ENCODE data around the gene PIWIL4. TPM values are rescaled to one million over a fixed set of nuclear protein-coding genes. Genes with fewer than 3 reads are reported as not detected.
"Not testable (repeated sequence)": the region's sequence is repeated elsewhere in the genome, so short reads cannot be mapped to it uniquely, and the experiment has no call there.

The PIWIL4 gene
- total RNA-seq, 1 experiment from 2014 or later = 0.15 TPM

DNA sequence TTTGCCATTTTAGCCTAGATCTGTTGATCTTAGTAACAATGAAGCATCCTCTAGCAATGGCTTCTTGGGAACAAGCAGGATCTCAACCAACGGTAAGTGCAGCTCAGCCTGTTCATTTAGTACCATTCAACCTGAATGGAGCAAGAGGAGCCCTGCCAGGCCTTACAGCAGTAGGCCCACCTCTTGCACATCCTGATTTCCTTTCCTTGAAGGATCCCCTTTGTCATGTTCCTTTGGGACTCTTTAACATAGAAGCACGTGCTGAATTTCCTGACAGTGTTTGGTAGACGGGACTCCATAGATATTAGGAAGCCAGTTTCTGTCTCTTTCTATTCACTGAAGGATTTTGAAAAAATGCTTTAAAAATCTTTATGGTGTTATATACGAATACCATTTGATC lies 1.5 kb downstream of the PIWIL4 start:
- Histone ChIP-seq H3K27me3 (ENCODE audit: low read length) (no peaks in the 10 kb centered on the region), H3K9ac (ENCODE audit: low read length) (no peak overlapping the region), H3K79me2 (ENCODE audit: low read length) (no peaks in the 10 kb centered on the region), H4K20me1 (ENCODE audit: low read length) (no peaks in the 10 kb centered on the region), H3F3A (ENCODE audit: low read length, unreplicated experiment) (no peaks in the 10 kb centered on the region), H3K4me1 (ENCODE audit: insufficient read depth, low read length) (peaks cover 4% of the 10 kb centered on the region; the same call in 1 of the 2 replicates), H3K4me2 (ENCODE audit: low read length) (no peak overlapping the region), H3K9me3 (ENCODE audit: low read length) (no peaks in the 10 kb centered on the region), H3K9me2 (replicated peaks; ENCODE audit: low read length) (no peaks in the 10 kb centered on the region), H3K27ac (ENCODE audit: low read length) (no peak overlapping the region), H3K36me3 (ENCODE audit: low read depth, low read length) (no peaks in the 10 kb centered on the region), H3K4me3 (ENCODE audit: low read length) (no peak overlapping the region), H2AFZ (ENCODE audit: low read length) (no peak overlapping the region)
- ATAC-seq (no peak), DNase-seq (no peak)
- intact Hi-C loops (cut with micrococcal nuclease) = no loop called here
- POLR2A ChIA-PET (ENCODE audit: unreplicated experiment) = no interaction called here
- no TSS peak for BruUV-seq (replicated peaks)
- CTCF ChIA-PET = no interaction called here
- TF ChIP-seq, protein P1, sequence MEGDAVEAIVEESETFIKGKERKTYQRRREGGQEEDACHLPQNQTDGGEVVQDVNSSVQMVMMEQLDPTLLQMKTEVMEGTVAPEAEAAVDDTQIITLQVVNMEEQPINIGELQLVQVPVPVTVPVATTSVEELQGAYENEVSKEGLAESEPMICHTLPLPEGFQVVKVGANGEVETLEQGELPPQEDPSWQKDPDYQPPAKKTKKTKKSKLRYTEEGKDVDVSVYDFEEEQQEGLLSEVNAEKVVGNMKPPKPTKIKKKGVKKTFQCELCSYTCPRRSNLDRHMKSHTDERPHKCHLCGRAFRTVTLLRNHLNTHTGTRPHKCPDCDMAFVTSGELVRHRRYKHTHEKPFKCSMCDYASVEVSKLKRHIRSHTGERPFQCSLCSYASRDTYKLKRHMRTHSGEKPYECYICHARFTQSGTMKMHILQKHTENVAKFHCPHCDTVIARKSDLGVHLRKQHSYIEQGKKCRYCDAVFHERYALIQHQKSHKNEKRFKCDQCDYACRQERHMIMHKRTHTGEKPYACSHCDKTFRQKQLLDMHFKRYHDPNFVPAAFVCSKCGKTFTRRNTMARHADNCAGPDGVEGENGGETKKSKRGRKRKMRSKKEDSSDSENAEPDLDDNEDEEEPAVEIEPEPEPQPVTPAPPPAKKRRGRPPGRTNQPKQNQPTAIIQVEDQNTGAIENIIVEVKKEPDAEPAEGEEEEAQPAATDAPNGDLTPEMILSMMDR (conservative IDR thresholded peaks at IDR 0.05; ENCODE audit: low read depth, low read length) = no peak
- TF ChIP-seq EZH2 (IDR thresholded peaks at IDR 0.05; ENCODE audit: low read length, unreplicated experiment) (no peak), EZH2phosphoT487 (IDR thresholded peaks at IDR 0.05; ENCODE audit: borderline replicate concordance, low read length) (no peak)

DNA sequence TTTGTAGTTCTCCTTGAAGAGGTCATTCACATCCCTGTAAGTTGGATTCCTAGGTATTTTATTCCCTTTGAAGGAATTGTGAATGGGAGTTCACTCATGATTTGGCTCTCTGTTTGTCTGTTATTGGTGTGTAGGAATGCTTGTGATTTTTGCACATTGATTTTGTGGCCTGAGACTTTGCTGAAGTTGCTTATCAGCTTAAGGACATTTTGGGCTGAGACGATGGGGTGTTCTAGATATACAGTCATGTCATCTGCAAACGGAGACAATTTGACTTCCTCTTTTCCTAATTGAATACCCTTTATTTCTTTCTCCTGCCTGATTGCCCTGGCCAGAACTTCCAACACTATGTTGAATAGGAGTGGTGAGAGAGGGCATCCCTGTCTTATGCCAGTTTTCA lies 5.8 kb downstream of the PIWIL4 start:
- H2AFZ ChIP-seq (ENCODE audit: low read length); H3F3A ChIP-seq (ENCODE audit: low read length, unreplicated experiment); DNase-seq; BruUV-seq (replicated peaks); H3K36me3 ChIP-seq (ENCODE audit: low read depth, low read length); H4K20me1 ChIP-seq (ENCODE audit: low read length); H3K4me1 ChIP-seq (ENCODE audit: insufficient read depth, low read length); ATAC-seq; H3K4me3 ChIP-seq (ENCODE audit: low read length); H3K4me2 ChIP-seq (ENCODE audit: low read length); H3K9me2 ChIP-seq (replicated peaks; ENCODE audit: low read length); POLR2A ChIA-PET (ENCODE audit: unreplicated experiment); intact Hi-C loops (cut with micrococcal nuclease); H3K9me3 ChIP-seq (ENCODE audit: low read length); H3K9ac ChIP-seq (ENCODE audit: low read length); H3K27me3 ChIP-seq (ENCODE audit: low read length); H3K79me2 ChIP-seq (ENCODE audit: low read length); H3K27ac ChIP-seq (ENCODE audit: low read length); CTCF ChIA-PET: not testable (repeated sequence)

DNA sequence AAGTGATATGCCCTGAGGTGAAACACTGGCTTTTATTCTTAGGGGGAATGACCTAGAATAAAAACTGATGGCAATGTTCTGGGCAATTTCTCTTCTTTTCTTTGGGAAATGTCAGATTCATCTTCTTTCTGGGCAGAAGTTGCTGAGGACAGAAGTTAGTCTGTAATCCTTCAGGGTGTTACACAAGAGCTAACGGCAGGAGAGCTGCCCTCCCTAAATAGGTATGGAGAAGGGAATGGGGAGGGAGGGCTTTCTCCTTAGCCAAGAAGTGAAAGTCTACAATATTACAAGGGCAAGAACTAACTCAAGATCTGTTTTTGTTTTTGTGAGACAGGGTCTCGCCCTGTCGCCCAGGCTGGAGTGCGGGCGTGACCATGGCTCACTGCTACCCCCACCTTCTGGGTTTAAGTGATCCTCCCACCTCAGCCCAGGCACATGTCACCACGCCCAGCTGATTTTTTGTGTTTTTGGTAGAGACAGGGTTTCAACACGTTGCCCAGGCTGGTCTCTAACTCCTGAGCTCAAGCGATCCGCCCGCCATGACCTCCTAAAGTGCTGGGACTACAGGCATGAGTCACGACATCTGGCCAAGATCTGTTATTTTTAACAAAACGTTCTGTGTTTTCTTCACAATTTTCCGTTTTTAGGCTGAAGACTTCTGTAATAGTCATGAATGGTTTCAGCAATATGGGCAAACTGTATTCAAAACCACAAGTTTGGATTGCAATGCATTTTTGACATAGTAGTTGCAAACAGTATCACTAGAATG lies 7.2 kb downstream of the PIWIL4 start:
- no peak for DNase-seq
- H3K4me2 ChIP-seq (ENCODE audit: low read length) = no peak overlapping the region
- H3K27ac ChIP-seq (ENCODE audit: low read length) = no peak overlapping the region
- H3K36me3 ChIP-seq (ENCODE audit: low read depth, low read length) = no peaks in the 10 kb centered on the region
- intact Hi-C loops (cut with micrococcal nuclease) = no loop called here
- no peaks in the 10 kb centered on the region for H4K20me1 ChIP-seq (ENCODE audit: low read length)
- POLR2A ChIA-PET (ENCODE audit: unreplicated experiment) = no interaction called here
- no peaks in the 10 kb centered on the region for H3K79me2 ChIP-seq (ENCODE audit: low read length)
- H3K9me2 ChIP-seq (replicated peaks; ENCODE audit: low read length) = no peaks in the 10 kb centered on the region
- H3K4me1 ChIP-seq (ENCODE audit: insufficient read depth, low read length) = no peaks in the 10 kb centered on the region
- no peak for ATAC-seq
- no peaks in the 10 kb centered on the region for H3F3A ChIP-seq (ENCODE audit: low read length, unreplicated experiment)
- H3K9ac ChIP-seq (ENCODE audit: low read length) = no peak overlapping the region
- no peaks in the 10 kb centered on the region for H3K9me3 ChIP-seq (ENCODE audit: low read length)
- BruUV-seq (replicated peaks) = no TSS peak
- TF ChIP-seq EZH2 (IDR thresholded peaks at IDR 0.05; ENCODE audit: low read length, unreplicated experiment) (no peak), EZH2phosphoT487 (IDR thresholded peaks at IDR 0.05; ENCODE audit: borderline replicate concordance, low read length) (no peak)
- TF ChIP-seq, protein P1 (conservative IDR thresholded peaks at IDR 0.05; ENCODE audit: low read depth, low read length) = no peak
- H3K27me3 ChIP-seq (ENCODE audit: low read length) = peaks cover 9% of the 10 kb centered on the region; the same call in 1 of the 2 replicates
- H2AFZ ChIP-seq (ENCODE audit: low read length) = no peak overlapping the region
- CTCF ChIA-PET = no interaction called here
- no peak overlapping the region for H3K4me3 ChIP-seq (ENCODE audit: low read length)
